IPS-18c (cell line): ENCODE results near the gene GDF9.
A peak's percentile ranks its signal among the peaks of the same experiment; 100 is the strongest.

Experiments
- H3K4me3 ChIP-seq: 2 replicates; pipeline ENCODE4 v1.7.0; 2013; ENCODE audit warnings: low read depth, mild to moderate bottlenecking, low read length, moderate library complexity; ENCODE audit not compliant: insufficient read depth
- H3K9me3 ChIP-seq: one replicate; pipeline ENCODE4 v1.6.1; 2013; ENCODE audit warnings: mild to moderate bottlenecking, low read length, moderate library complexity; ENCODE audit not compliant: control insufficient read depth, insufficient read depth

GDF9 gene

DNA sequence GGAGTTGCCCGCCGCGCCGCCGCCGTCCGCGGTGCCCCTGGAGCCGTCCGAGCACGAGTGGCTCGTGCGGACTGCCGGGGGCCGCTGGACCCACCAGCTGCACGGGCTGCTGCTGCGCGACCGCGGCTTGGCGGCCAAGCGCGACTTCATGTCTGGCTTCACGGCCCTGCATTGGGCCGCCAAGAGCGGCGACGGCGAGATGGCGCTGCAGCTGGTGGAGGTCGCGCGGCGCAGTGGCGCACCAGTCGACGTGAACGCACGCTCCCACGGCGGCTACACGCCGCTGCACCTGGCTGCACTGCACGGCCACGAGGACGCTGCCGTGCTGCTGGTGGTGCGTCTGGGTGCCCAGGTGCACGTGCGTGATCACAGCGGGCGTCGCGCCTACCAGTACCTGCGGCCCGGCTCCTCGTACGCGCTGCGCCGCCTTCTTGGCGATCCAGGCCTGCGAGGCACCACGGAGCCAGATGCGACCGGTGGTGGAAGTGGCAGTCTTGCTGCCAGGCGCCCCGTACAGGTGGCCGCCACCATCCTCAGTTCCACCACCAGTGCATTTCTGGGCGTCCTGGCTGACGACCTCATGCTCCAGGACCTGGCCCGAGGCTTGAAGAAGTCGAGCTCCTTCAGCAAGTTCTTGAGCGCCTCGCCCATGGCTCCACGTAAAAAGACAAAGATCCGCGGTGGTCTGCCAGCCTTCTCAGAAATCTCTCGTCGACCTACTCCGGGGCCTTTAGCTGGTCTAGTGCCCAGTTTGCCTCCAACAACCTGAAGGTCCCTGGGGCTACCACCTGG is 51.6 kb downstream of the GDF9 start:
- Histone ChIP-seq H3K9me3 (peaks cover 7% of the 10 kb centered on the region), H3K4me3 (peak overlapping the region; percentile 36; the same call in 1 of the 2 replicates)

DNA sequence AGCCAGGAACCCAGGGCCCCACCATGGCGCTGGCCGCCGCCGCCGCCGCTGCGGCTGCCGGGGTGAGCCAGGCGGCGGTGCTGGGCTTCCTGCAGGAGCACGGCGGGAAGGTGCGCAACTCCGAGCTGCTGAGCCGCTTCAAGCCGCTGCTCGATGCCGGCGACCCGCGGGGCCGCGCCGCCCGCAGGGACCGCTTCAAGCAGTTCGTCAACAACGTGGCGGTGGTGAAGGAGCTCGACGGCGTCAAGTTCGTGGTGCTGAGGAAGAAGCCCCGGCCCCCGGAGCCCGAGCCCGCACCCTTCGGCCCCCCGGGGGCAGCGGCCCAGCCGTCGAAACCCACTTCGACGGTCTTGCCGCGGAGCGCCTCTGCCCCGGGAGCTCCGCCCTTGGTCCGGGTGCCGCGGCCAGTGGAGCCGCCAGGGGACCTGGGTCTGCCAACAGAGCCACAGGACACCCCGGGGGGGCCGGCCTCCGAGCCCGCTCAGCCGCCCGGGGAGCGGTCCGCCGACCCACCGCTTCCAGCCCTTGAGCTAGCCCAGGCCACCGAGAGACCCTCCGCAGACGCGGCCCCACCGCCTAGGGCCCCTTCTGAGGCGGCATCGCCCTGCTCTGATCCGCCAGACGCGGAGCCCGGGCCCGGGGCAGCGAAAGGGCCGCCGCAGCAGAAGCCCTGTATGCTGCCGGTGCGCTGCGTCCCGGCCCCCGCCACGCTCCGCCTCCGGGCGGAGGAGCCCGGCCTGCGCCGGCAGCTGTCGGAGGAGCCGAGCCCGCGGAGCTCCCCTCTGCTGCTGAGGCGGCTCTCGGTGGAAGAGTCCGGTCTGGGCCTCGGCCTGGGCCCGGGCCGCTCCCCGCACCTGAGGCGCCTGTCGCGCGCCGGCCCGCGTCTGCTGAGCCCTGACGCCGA is 52.4 kb downstream of the GDF9 start:
- peaks cover 7% of the 10 kb centered on the region for H3K9me3 ChIP-seq
- peak overlapping the region; percentile 36; the same call in 1 of the 2 replicates for H3K4me3 ChIP-seq

- Histone ChIP-seq H3K4me3 (peak within 1 kb of the TSS; percentile 38), H3K9me3 (peaks cover 7% of the 10 kb centered on the region)
These were observed 53.3 kb downstream of the GDF9 start, which contains the start of gene SOWAHA for GRCh38 chr5:132812781-132813598. SOWAHA (plus strand) TSS chr5:132813302; CDS start chr5:132813622, 320 bp downstream.

- no peak overlapping the region for H3K4me3 ChIP-seq
- peaks cover 7% of the 10 kb centered on the region for H3K9me3 ChIP-seq
These were observed 54.0 kb downstream of the GDF9 start for GRCh38 chr5:132812123-132812765.
